Fibroblast of pulmonary artery (primary cell): ENCODE measurements around the gene KSR1.

Source experiments
- DNase-seq: peaks from one replicate; pipeline ENCODE4 v3.0.0-alpha.2; 2010; ENCODE audit warnings: low read depth
- H3K4me3 ChIP-seq: replicated peaks from 2 replicates; pipeline ENCODE4 v1.5.1; 2011; ENCODE audit warnings: low read depth, mild to moderate bottlenecking, control low read depth, low read length, moderate library complexity
- TF ChIP-seq, protein P1 (sequence below): IDR thresholded peaks from 2 replicates; pipeline ENCODE4 v1.5.1; 2011; ENCODE audit warnings: mild to moderate bottlenecking, control low read depth, low read length, inconsistent platforms; ENCODE audit errors: missing control alignments

Gene KSR1

DNA sequence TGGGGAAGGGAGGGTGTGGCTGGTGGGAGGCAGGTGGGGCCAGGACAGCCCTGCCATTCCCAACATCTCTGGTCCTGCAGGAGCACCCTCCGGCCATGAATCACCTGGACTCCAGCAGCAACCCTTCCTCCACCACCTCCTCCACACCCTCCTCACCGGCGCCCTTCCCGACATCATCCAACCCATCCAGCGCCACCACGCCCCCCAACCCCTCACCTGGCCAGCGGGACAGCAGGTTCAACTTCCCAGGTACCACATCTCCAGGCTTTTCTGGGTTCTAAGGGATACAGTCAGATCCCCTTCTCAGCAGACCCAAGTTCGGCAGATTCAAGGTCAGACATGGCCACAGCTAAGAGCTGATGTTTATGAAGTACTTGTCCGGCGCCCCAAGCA, 140.9 kb downstream of the KSR1 start:
- no peak for DNase-seq
- no peak overlapping the region for H3K4me3 ChIP-seq
- TF ChIP-seq, protein P1, sequence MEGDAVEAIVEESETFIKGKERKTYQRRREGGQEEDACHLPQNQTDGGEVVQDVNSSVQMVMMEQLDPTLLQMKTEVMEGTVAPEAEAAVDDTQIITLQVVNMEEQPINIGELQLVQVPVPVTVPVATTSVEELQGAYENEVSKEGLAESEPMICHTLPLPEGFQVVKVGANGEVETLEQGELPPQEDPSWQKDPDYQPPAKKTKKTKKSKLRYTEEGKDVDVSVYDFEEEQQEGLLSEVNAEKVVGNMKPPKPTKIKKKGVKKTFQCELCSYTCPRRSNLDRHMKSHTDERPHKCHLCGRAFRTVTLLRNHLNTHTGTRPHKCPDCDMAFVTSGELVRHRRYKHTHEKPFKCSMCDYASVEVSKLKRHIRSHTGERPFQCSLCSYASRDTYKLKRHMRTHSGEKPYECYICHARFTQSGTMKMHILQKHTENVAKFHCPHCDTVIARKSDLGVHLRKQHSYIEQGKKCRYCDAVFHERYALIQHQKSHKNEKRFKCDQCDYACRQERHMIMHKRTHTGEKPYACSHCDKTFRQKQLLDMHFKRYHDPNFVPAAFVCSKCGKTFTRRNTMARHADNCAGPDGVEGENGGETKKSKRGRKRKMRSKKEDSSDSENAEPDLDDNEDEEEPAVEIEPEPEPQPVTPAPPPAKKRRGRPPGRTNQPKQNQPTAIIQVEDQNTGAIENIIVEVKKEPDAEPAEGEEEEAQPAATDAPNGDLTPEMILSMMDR = no peak

DNA sequence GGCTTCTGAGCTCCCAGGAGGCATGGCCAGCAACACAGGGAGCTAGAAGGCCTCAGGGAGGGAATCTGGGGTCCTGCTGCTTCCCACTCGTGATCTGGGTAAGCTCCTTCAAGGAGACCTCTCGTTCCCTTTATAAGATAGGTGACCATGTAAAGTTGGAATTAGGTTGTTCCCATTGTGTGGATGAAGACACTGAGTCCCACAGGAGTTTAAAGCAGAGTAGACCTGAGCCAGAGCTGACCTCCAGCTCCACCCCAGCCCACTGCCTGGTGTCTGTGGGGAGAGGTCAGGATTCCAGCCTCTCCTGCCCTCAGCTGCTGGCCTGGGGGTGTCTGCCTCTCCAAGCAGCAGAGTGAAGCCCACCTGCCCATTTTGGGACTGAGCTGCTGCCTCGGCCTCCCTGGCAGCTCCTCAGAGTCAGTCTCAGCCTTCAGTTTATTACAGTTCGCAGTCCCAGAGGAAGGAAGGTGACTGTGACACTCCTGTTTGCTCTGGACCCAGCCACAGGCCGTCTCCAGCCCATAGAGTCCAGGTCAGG, 141.6 kb downstream of the KSR1 start:
- no peak overlapping the region for H3K4me3 ChIP-seq
- TF ChIP-seq, protein P1 = no peak
- no peak for DNase-seq

DNA sequence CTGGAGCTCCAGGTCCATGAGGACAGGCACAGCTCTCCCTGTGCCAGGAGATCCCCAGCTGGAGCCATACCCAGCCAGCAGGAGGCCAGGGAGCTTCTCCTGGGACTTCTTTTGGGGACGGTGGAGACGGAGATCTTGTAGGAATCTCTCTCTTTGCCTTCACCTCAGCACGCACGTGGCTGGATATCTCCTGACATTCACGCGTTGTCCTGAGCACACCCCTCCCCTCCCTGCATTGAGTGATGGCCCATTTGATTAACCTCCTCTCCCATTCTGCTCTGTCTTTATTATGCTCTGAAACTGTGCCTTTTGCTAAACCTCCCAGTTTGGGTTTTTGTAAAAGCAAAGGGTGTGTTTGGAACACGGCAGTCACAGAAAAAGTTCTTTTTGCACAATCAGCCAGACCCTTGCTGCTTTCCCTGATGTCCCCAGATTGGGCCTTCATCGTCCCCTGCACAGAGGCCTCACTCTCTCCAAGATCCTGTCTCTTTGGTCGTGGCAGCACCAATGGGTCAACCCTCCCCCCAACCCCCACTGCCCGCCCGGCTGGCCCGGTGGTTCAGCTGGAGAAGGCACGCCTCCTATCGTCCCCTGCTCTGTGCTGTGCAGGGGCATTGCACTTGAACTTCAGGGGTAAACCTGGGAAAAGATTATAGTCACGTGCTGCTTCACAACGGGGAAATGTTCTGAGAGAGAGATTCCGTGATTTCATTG, 142.2 kb downstream of the KSR1 start:
- TF ChIP-seq, protein P1 = no peak
- no peak for DNase-seq

DNA sequence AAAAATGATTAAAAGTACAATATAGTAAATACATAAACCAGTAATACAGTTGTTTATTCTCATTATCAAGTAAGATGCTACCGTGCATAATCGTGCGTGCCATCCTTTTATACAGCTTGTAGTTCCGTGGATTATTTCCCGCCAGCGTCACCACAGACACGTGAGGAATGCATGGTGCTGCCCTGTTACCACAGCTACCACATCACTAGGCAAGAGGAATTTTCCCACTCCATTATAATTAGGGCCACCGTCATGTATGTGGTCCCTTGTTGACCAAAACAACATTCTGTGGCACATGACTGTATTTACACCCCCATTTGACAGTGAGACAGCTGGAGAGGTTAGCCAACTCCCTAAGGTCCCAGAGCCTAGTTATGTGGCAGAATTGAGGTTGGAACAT, 144.2 kb downstream of the KSR1 start:
- DNase-seq = no peak
- no peak overlapping the region for H3K4me3 ChIP-seq
- TF ChIP-seq, protein P1 = no peak

More for the DNA sequence above, 142.2 kb downstream of the KSR1 start:
- no peak overlapping the region for H3K4me3 ChIP-seq

DNA sequence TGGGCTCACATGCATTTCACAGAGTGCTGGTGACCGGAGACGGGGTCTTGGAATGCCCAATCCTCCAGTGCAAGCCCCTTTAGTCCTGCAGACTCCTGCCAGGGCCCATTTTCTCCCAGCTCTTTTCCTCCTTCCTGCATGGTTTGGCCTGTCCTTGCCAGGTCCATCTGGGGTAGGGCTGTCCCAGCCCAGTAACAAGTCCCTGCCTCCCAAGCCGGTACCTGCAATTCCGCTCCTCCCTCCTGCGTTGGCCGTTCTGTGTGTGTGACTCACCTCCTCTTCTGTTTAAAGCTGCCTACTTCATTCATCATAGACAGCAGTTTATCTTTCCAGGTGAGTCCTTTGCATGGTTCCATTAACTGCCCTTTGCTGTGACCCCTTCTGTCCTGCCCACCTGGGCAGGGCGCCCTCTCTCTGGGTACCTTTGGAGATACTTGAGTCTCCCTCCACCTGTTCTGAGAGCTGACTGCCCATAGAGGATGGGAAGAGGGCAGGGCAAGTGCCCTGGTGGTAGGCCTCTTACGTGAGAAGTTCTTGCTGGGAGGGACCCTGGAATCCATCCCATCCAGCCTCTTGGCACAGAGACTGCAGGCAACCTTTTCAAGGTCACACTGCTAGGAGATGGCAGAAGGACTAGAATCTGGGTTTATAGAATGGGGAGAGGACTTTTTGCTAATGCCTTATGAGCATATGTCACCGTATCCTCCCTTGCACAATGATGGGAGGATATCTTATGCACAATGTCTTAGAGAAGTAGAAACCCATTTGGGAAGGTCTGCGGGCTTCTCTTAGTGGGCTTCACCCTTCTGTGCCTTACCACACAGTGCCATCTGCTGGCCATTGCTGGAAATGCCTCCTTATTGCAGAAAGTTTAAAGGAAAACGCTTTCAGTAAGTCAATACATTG, 145.1 kb downstream of the KSR1 start:
- TF ChIP-seq, protein P1 = peak; percentile 97
- DNase-seq = peak; percentile 93
- no peak overlapping the region for H3K4me3 ChIP-seq

DNA sequence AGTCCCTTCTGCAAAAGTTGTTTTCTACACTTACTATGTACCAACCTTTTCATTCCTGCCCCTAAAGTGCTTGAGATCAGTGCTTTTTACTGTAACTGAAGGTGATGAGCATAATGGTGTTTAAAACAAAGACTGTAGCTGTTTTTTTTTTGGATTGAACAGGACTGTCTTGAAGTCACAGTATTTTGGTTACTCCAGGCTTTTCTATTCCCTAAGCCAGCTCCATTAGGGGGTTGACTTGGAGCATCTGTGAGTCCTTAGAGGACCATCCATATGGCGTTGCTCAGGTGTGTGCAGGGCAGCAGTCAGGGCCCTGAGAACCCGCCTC, 145.7 kb downstream of the KSR1 start:
- TF ChIP-seq, protein P1 = no peak
- no peak for DNase-seq
- H3K4me3 ChIP-seq = no peak overlapping the region
